ENCODE measurements around the gene RRP1.
A peak's percentile ranks its signal among the peaks of the same experiment; 100 is the strongest.

RRP1 gene

GRCh38 chr21:43777953-43778352, 11.4 kb upstream of the RRP1 start:
- no peak for DNase-seq (ENCODE audit: low spot score)

- DNase-seq (ENCODE audit: low spot score): no peak
Observed at GRCh38 chr21:43778469-43779335, 10.7 kb upstream of the RRP1 start.

- DNase-seq (ENCODE audit: low spot score): no peak
Observed at GRCh38 chr21:43779660-43780059, 9.7 kb upstream of the RRP1 start.

- no peak for DNase-seq (ENCODE audit: low spot score)
Observed at GRCh38 chr21:43781846-43782245, 7.5 kb upstream of the RRP1 start.

GRCh38 chr21:43782431-43783097, 6.8 kb upstream of the RRP1 start:
- DNase-seq (ENCODE audit: low spot score): peak; percentile 52

- no peak for DNase-seq (ENCODE audit: low spot score)
Observed at GRCh38 chr21:43783098-43783700, 6.2 kb upstream of the RRP1 start.

- DNase-seq (ENCODE audit: low spot score): no peak
Observed at GRCh38 chr21:43785134-43785533, 4.2 kb upstream of the RRP1 start.

- no peak for DNase-seq (ENCODE audit: low spot score)
Observed at GRCh38 chr21:43786300-43786806, 3.0 kb upstream of the RRP1 start.

- no peak for DNase-seq (ENCODE audit: low spot score)
Observed at GRCh38 chr21:43786807-43787440, 2.5 kb upstream of the RRP1 start.

GRCh38 chr21:43790010-43790524, 690 bp downstream of the RRP1 start:
- no peak for DNase-seq (ENCODE audit: low spot score)

GRCh38 chr21:43792406-43792805, 3.0 kb downstream of the RRP1 start:
- DNase-seq (ENCODE audit: low spot score): no peak

- no peak for DNase-seq (ENCODE audit: low spot score)
Observed at GRCh38 chr21:43793243-43793642, 3.9 kb downstream of the RRP1 start.

GRCh38 chr21:43794311-43794710, 4.9 kb downstream of the RRP1 start:
- no peak for DNase-seq (ENCODE audit: low spot score)

GRCh38 chr21:43794857-43795256, 5.5 kb downstream of the RRP1 start:
- no peak for DNase-seq (ENCODE audit: low spot score)

GRCh38 chr21:43797415-43797814, 8.0 kb downstream of the RRP1 start:
- no peak for DNase-seq (ENCODE audit: low spot score)

- DNase-seq (ENCODE audit: low spot score): no peak
Observed at GRCh38 chr21:43797925-43798715, 8.7 kb downstream of the RRP1 start.

- DNase-seq (ENCODE audit: low spot score): no peak
Observed at GRCh38 chr21:43799301-43799840, 10.0 kb downstream of the RRP1 start.

GRCh38 chr21:43800124-43800523, 10.7 kb downstream of the RRP1 start:
- DNase-seq (ENCODE audit: low spot score): no peak

- no peak for DNase-seq (ENCODE audit: low spot score)
Observed at GRCh38 chr21:43800566-43800965, 11.2 kb downstream of the RRP1 start.

- no peak for DNase-seq (ENCODE audit: low spot score)
Observed at GRCh38 chr21:43801006-43801783, 11.8 kb downstream of the RRP1 start.
